Tongue (tissue), 2 donors: ENCODE data around the gene TWSG1. TPM values are rescaled to one million over a fixed set of nuclear protein-coding genes. Genes with fewer than 3 reads are reported as not detected.
A peak's percentile ranks its signal among the peaks of the same experiment; 100 is the strongest.

ENCODE experiments used
- DNase-seq: peaks from one replicate; pipeline ENCODE4 v3.0.0-alpha.2; 2015
- total RNA-seq: library from RNA; depleted of rRNA; stranded (reverse); fragments of >200 nt; gene quantifications from one replicate; pipeline ENCODE4 v1.2.3, GENCODE V29; 2014

Gene TWSG1
- 74.1 TPM for total RNA-seq

- DNase-seq = peak; percentile 98
Observed at GRCh38 chr18:9334329-9334972, at the start of gene TWSG1. Gene TWSG1, plus strand, starts transcription at chr18:9334773. Its CDS starts 2,457 bp downstream, at chr18:9337230.

- DNase-seq = no peak
Observed at GRCh38 chr18:9285604-9286003, 49.0 kb upstream of the TWSG1 start.

- DNase-seq = peak; percentile 10
Observed at GRCh38 chr18:9287036-9287435, 47.5 kb upstream of the TWSG1 start.

- no peak for DNase-seq
Observed at GRCh38 chr18:9289698-9290097, 44.9 kb upstream of the TWSG1 start.

- DNase-seq = no peak
Observed at GRCh38 chr18:9290156-9290555, 44.4 kb upstream of the TWSG1 start.

GRCh38 chr18:9292047-9292446 lies 42.5 kb upstream of the TWSG1 start:
- no peak for DNase-seq

- no peak for DNase-seq
Observed at GRCh38 chr18:9293948-9294347, 40.6 kb upstream of the TWSG1 start.

- DNase-seq = no peak
Observed at GRCh38 chr18:9296233-9297006, 38.2 kb upstream of the TWSG1 start.

- no peak for DNase-seq
Observed at GRCh38 chr18:9297007-9297393, 37.6 kb upstream of the TWSG1 start.

- no peak for DNase-seq
Observed at GRCh38 chr18:9304388-9305070, 30.0 kb upstream of the TWSG1 start.

- no peak for DNase-seq
Observed at GRCh38 chr18:9319333-9319732, 15.2 kb upstream of the TWSG1 start.

- DNase-seq = no peak
Observed at GRCh38 chr18:9321017-9321452, 13.5 kb upstream of the TWSG1 start.

- DNase-seq = no peak
Observed at GRCh38 chr18:9321736-9322135, 12.8 kb upstream of the TWSG1 start.

GRCh38 chr18:9322744-9323143 lies 11.8 kb upstream of the TWSG1 start:
- no peak for DNase-seq

- no peak for DNase-seq
Observed at GRCh38 chr18:9323750-9324445, 10.7 kb upstream of the TWSG1 start.

- no peak for DNase-seq
Observed at GRCh38 chr18:9325716-9326115, 8.9 kb upstream of the TWSG1 start.

- no peak for DNase-seq
Observed at GRCh38 chr18:9328776-9329175, 5.8 kb upstream of the TWSG1 start.

- peak; percentile 11 for DNase-seq
Observed at GRCh38 chr18:9329471-9329870, 5.1 kb upstream of the TWSG1 start.

GRCh38 chr18:9330419-9330818 lies 4.2 kb upstream of the TWSG1 start:
- DNase-seq = no peak

- DNase-seq = no peak
Observed at GRCh38 chr18:9333441-9334328, 888 bp upstream of the TWSG1 start.

- DNase-seq = no peak
Observed at GRCh38 chr18:9334973-9335696, 562 bp downstream of the TWSG1 start.
